Astrocyte (in vitro differentiated cells and primary cell): Measurements from ENCODE around the gene KIF21A. TPM values are rescaled to one million over a fixed set of nuclear protein-coding genes. Genes with fewer than 3 reads are reported as not detected.

Source experiments
- DNase-seq: peaks from one replicate; pipeline ENCODE4 v3.0.0-alpha.2; 2010; ENCODE audit warnings: low read depth
- FAIRE-seq: peaks from 2 replicates; lab custom pipeline; 2011; peaks lifted over from hg19 to GRCh38; lab: Jason Lieb, UNC
- H2AFZ ChIP-seq: 2 replicates; pipeline ENCODE4 v1.6.0; 2012; ENCODE audit warnings: low read depth, low read length, inconsistent platforms
- H3K27ac ChIP-seq: 2 replicates; pipeline ENCODE4 v1.5.1; 2011; ENCODE audit warnings: low read depth, low read length, inconsistent platforms
- H3K27me3 ChIP-seq: 2 replicates; pipeline ENCODE4 v1.6.0; 2011; ENCODE audit warnings: low read length, inconsistent platforms; ENCODE audit not compliant: insufficient read depth
- H3K36me3 ChIP-seq: 2 replicates; pipeline ENCODE4 v1.5.1; 2011; ENCODE audit warnings: low read length, inconsistent platforms; ENCODE audit not compliant: insufficient read depth
- H3K4me1 ChIP-seq: 2 replicates; pipeline ENCODE4 v1.5.1; 2011; ENCODE audit warnings: low read length, inconsistent platforms; ENCODE audit not compliant: insufficient read depth
- H3K4me2 ChIP-seq: 2 replicates; pipeline ENCODE4 v1.6.0; 2012; ENCODE audit warnings: low read length, inconsistent platforms
- H3K4me3 ChIP-seq: 2 replicates; pipeline ENCODE4 v1.5.1; 2011; ENCODE audit warnings: low read depth, mild to moderate bottlenecking, low read length, inconsistent platforms; ENCODE audit not compliant: insufficient read depth
- H3K79me2 ChIP-seq: 2 replicates; pipeline ENCODE4 v1.6.0; 2012; ENCODE audit warnings: mild to moderate bottlenecking, low read length, inconsistent platforms; ENCODE audit not compliant: insufficient read depth
- H3K9ac ChIP-seq: 2 replicates; pipeline ENCODE4 v1.6.0; 2012; ENCODE audit warnings: mild to moderate bottlenecking, low read length, inconsistent platforms
- H3K9me3 ChIP-seq: 2 replicates; pipeline ENCODE4 v1.5.1; 2012; ENCODE audit warnings: low read depth, mild to moderate bottlenecking, low read length, inconsistent platforms; ENCODE audit not compliant: insufficient read depth
- H4K20me1 ChIP-seq: 2 replicates; pipeline ENCODE4 v1.6.0; 2012; ENCODE audit warnings: low read length, inconsistent platforms; ENCODE audit not compliant: insufficient read depth
- H3K27ac Mint-ChIP-seq: one replicate; pipeline ENCODE4 v1.8.0; 2021; ENCODE audit warnings: mild to moderate bottlenecking, mixed read lengths; ENCODE audit not compliant: unreplicated experiment
- H3K27me3 Mint-ChIP-seq: one replicate; pipeline ENCODE4 v1.8.0; 2021; ENCODE audit warnings: low read depth, mixed read lengths; ENCODE audit not compliant: unreplicated experiment
- H3K36me3 Mint-ChIP-seq: one replicate; pipeline ENCODE4 v1.8.0; 2021; ENCODE audit warnings: low read depth, mixed read lengths; ENCODE audit not compliant: unreplicated experiment
- H3K4me1 Mint-ChIP-seq: one replicate; pipeline ENCODE4 v1.8.0; 2021; ENCODE audit warnings: low read depth, mixed read lengths; ENCODE audit not compliant: unreplicated experiment
- H3K4me3 Mint-ChIP-seq: one replicate; pipeline ENCODE4 v1.8.0; 2021; ENCODE audit warnings: mild to moderate bottlenecking, moderate library complexity, mixed read lengths; ENCODE audit not compliant: unreplicated experiment
- H3K9me3 Mint-ChIP-seq: one replicate; pipeline ENCODE4 v1.8.0; 2021; ENCODE audit warnings: mild to moderate bottlenecking, mixed read lengths; ENCODE audit not compliant: unreplicated experiment
- CTCF ChIP-seq: IDR thresholded peaks from 2 replicates; pipeline ENCODE4 v1.5.1; 2011; ENCODE audit warnings: low read depth, mild to moderate bottlenecking, inconsistent platforms, low read length, moderate library complexity; ENCODE audit not compliant: insufficient read depth
- EZH2 ChIP-seq: IDR thresholded peaks from 2 replicates; pipeline ENCODE4 v1.6.1; 2012; ENCODE audit warnings: mild to moderate bottlenecking, low read length, inconsistent platforms; ENCODE audit not compliant: insufficient read depth
- total RNA-seq: library from RNA; stranded (reverse); gene quantifications from 2 replicates; pipeline ENCODE4 v1.2.1, GENCODE V29; 2021

Gene KIF21A
- total RNA-seq, 1 donor from 2014 or later: 26.3 TPM

GRCh38 chr12:39451977-39452376 is 9.1 kb upstream of the KIF21A start:
- Mint-ChIP-seq H3K36me3 (no peaks in the 10 kb centered on the region), H3K4me1 (no peaks in the 10 kb centered on the region), H3K27ac (no peak overlapping the region), H3K4me3 (no peak overlapping the region), H3K27me3 (no peaks in the 10 kb centered on the region), H3K9me3 (no peaks in the 10 kb centered on the region)
- H3K27ac ChIP-seq: no peak overlapping the region
- no peaks in the 10 kb centered on the region for H3K9me3 ChIP-seq
- no peaks in the 10 kb centered on the region for H3K27me3 ChIP-seq
- TF ChIP-seq EZH2: no peak
- DNase-seq: no peak
- H4K20me1 ChIP-seq: no peaks in the 10 kb centered on the region
- H3K79me2 ChIP-seq: no peaks in the 10 kb centered on the region
- no peak overlapping the region for H2AFZ ChIP-seq
- H3K36me3 ChIP-seq: no peaks in the 10 kb centered on the region
- no peak overlapping the region for H3K4me2 ChIP-seq
- no peak overlapping the region for H3K9ac ChIP-seq
- no peak overlapping the region for H3K4me3 ChIP-seq
- FAIRE-seq: no peak
- no peaks in the 10 kb centered on the region for H3K4me1 ChIP-seq

GRCh38 chr12:39448038-39448437 is 5.1 kb upstream of the KIF21A start:
- Mint-ChIP-seq H3K4me1 (peaks cover 3% of the 10 kb centered on the region), H3K36me3 (no peaks in the 10 kb centered on the region), H3K27ac (no peak overlapping the region), H3K27me3 (no peaks in the 10 kb centered on the region), H3K9me3 (no peaks in the 10 kb centered on the region), H3K4me3 (no peak overlapping the region)
- Histone ChIP-seq H3K36me3 (no peaks in the 10 kb centered on the region), H3K27ac (no peak overlapping the region), H3K4me1 (peaks cover 5% of the 10 kb centered on the region), H3K4me2 (no peak overlapping the region), H3K79me2 (no peaks in the 10 kb centered on the region), H4K20me1 (no peaks in the 10 kb centered on the region), H2AFZ (no peak overlapping the region), H3K27me3 (no peaks in the 10 kb centered on the region), H3K9me3 (no peaks in the 10 kb centered on the region), H3K9ac (no peak overlapping the region), H3K4me3 (no peak overlapping the region)
- no peak for FAIRE-seq
- no peak for DNase-seq
- no peak for TF ChIP-seq CTCF
- TF ChIP-seq EZH2: no peak

GRCh38 chr12:39443929-39444209 is 949 bp upstream of the KIF21A start:
- peak overlapping the region; percentile 99 for H3K4me2 ChIP-seq
- H3K27me3 ChIP-seq: no peaks in the 10 kb centered on the region
- H3K9ac ChIP-seq: peak overlapping the region; percentile 82
- H2AFZ ChIP-seq: peak overlapping the region; percentile 92
- H3K36me3 Mint-ChIP-seq: no peaks in the 10 kb centered on the region
- peak overlapping the region; percentile 31 for H3K27ac Mint-ChIP-seq
- H3K4me3 Mint-ChIP-seq: peak overlapping the region; percentile 78
- DNase-seq (no peak), FAIRE-seq (no peak)
- no peaks in the 10 kb centered on the region for H3K9me3 ChIP-seq
- no peak for TF ChIP-seq CTCF
- no peak for TF ChIP-seq EZH2
- H3K9me3 Mint-ChIP-seq: no peaks in the 10 kb centered on the region
- H4K20me1 ChIP-seq: peaks cover 8% of the 10 kb centered on the region
- no peaks in the 10 kb centered on the region for H3K27me3 Mint-ChIP-seq
- H3K4me1 ChIP-seq: peaks cover 10% of the 10 kb centered on the region
- H3K79me2 ChIP-seq: peaks cover 14% of the 10 kb centered on the region
- peaks cover 11% of the 10 kb centered on the region for H3K4me1 Mint-ChIP-seq
- no peaks in the 10 kb centered on the region for H3K36me3 ChIP-seq
- H3K27ac ChIP-seq: no peak overlapping the region
- peak overlapping the region; percentile 82 for H3K4me3 ChIP-seq
